HG03103 (cell line): ENCODE data around the gene FALEC.
A peak's percentile ranks its signal among the peaks of the same experiment; 100 is the strongest.

ENCODE experiments used
- ATAC-seq: cut with Tn5 transposase; IDR thresholded peaks from one replicate; pipeline ENCODE4 v1.9.1; 2021; ENCODE audit warnings: low read depth; ENCODE audit not compliant: unreplicated experiment

Gene FALEC

GRCh38 chr1:150515328-150516049 lies at the start of gene FALEC:
Gene FALEC, plus strand, starts transcription at chr1:150515752.
- peak; percentile 93 for ATAC-seq

- ATAC-seq, result no peak
Observed at GRCh38 chr1:150466964-150467363, 48.6 kb upstream of the FALEC start.

GRCh38 chr1:150469291-150469690 lies 46.3 kb upstream of the FALEC start:
- ATAC-seq, result no peak

- no peak for ATAC-seq
Observed at GRCh38 chr1:150472601-150473200, 42.9 kb upstream of the FALEC start.

- ATAC-seq, result no peak
Observed at GRCh38 chr1:150473659-150474058, 41.9 kb upstream of the FALEC start.

- no peak for ATAC-seq
Observed at GRCh38 chr1:150474869-150475268, 40.7 kb upstream of the FALEC start.

GRCh38 chr1:150476754-150477153 lies 38.8 kb upstream of the FALEC start:
- ATAC-seq, result no peak

GRCh38 chr1:150477320-150477719 lies 38.2 kb upstream of the FALEC start:
- ATAC-seq, result no peak

GRCh38 chr1:150477733-150478132 lies 37.8 kb upstream of the FALEC start:
- no peak for ATAC-seq

- ATAC-seq, result no peak
Observed at GRCh38 chr1:150479370-150479769, 36.2 kb upstream of the FALEC start.

- no peak for ATAC-seq
Observed at GRCh38 chr1:150479927-150480352, 35.6 kb upstream of the FALEC start.

- no peak for ATAC-seq
Observed at GRCh38 chr1:150484431-150484830, 31.1 kb upstream of the FALEC start.

- ATAC-seq, result no peak
Observed at GRCh38 chr1:150484861-150485260, 30.7 kb upstream of the FALEC start.

- peak; percentile 99 for ATAC-seq
Observed at GRCh38 chr1:150486966-150487762, 28.4 kb upstream of the FALEC start, which contains the start of gene TARS2. Gene TARS2, plus strand, starts transcription at chr1:150487419. Its CDS starts 32 bp downstream, at chr1:150487451.

- no peak for ATAC-seq
Observed at GRCh38 chr1:150487763-150488115, 27.8 kb upstream of the FALEC start.

- no peak for ATAC-seq
Observed at GRCh38 chr1:150493175-150493574, 22.4 kb upstream of the FALEC start.

GRCh38 chr1:150498342-150498741 lies 17.2 kb upstream of the FALEC start:
- no peak for ATAC-seq

- no peak for ATAC-seq
Observed at GRCh38 chr1:150505431-150505830, 10.1 kb upstream of the FALEC start.

GRCh38 chr1:150507912-150508864 lies 7.4 kb upstream of the FALEC start, which contains the start of gene ECM1:
Gene ECM1, plus strand, starts transcription at chr1:150508109. Its CDS starts 101 bp downstream, at chr1:150508210.
- no peak for ATAC-seq

GRCh38 chr1:150508982-150509381 lies 6.6 kb upstream of the FALEC start:
- no peak for ATAC-seq
